Non-pigmented ciliary epithelial cell (primary cell): ENCODE measurements around the gene CLASP2.
"Not testable (repeated sequence)": the region's sequence is repeated elsewhere in the genome, so short reads cannot be mapped to it uniquely, and the experiment has no call there.

Source experiments
- DNase-seq: peaks from one replicate; pipeline ENCODE4 v3.0.0-alpha.2; 2010; ENCODE audit warnings: low read depth

Gene CLASP2

GRCh38 chr3:33451994-33452393, 266.1 kb downstream of the CLASP2 start:
- not testable (repeated sequence) for DNase-seq

- DNase-seq = no peak
These were observed 270.1 kb downstream of the CLASP2 start for GRCh38 chr3:33447958-33448357.

- not testable (repeated sequence) for DNase-seq
These were observed 270.8 kb downstream of the CLASP2 start for GRCh38 chr3:33447256-33447625.
